GM13977 (cell line): Measurements from ENCODE around the gene SLC4A7.
A peak's percentile ranks its signal among the peaks of the same experiment; 100 is the strongest.

Source experiments
- DNase-seq: peaks from one replicate; pipeline ENCODE4 v3.0.0; 2012; ENCODE audit warnings: low spot score
- in situ Hi-C: fragments of 300-500 bp; cut with MboI; formaldehyde crosslinking; loops from one replicate; pipeline ENCODE4 v1.12.0; 2022; ENCODE audit warnings: low sequenced_read_pairs, low pct_unique_long_range_greater_than_20kb, mixed read lengths, inconsistent platforms; ENCODE audit not compliant: unreplicated experiment
- TF ChIP-seq, protein P1 (sequence below): IDR thresholded peaks from 2 replicates; pipeline ENCODE4 v1.5.1; 2012; ENCODE audit warnings: mild to moderate bottlenecking, control low read depth; ENCODE audit not compliant: insufficient read depth; ENCODE audit errors: extremely low read depth, missing control alignments

SLC4A7 gene

DNA sequence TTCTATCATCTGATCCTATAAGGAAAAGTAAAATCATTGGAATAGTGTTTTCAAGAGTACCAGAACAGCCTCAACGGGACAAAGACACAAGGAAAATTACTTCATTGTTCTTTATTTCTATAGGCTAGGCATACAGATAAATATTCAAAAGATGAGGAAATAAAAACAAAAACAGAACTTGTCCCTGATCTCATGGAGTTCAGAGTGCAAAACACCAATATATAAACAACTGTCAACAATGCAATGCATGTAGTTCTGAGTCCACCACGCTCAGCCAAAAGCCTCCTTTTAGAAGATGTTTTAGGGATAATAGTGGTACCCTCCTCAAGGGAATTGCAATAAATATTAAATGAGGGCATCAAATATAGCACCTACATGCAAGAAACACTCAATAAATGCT lies 4.6 kb upstream of the SLC4A7 start:
- TF ChIP-seq, protein P1, sequence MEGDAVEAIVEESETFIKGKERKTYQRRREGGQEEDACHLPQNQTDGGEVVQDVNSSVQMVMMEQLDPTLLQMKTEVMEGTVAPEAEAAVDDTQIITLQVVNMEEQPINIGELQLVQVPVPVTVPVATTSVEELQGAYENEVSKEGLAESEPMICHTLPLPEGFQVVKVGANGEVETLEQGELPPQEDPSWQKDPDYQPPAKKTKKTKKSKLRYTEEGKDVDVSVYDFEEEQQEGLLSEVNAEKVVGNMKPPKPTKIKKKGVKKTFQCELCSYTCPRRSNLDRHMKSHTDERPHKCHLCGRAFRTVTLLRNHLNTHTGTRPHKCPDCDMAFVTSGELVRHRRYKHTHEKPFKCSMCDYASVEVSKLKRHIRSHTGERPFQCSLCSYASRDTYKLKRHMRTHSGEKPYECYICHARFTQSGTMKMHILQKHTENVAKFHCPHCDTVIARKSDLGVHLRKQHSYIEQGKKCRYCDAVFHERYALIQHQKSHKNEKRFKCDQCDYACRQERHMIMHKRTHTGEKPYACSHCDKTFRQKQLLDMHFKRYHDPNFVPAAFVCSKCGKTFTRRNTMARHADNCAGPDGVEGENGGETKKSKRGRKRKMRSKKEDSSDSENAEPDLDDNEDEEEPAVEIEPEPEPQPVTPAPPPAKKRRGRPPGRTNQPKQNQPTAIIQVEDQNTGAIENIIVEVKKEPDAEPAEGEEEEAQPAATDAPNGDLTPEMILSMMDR = no peak
- in situ Hi-C loops = no loop called here

DNA sequence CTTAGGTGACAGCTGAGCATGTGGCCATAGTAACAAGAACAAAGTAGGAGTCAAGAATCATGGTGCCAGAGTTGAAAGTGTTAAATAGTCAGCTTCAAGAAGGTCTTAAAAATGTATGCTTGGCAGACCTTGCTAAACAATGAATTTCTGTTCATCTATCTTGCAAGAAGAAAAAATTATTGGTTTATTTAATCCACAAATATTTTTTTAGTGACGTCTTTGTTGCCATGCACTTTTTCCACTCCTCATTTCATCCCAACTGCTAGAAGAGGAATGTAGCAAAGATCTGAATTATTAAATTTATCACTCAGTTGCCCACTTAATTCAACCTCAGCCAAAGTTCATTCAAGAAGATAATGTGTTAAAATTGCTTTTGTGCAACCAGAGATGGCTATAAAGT lies 3.2 kb upstream of the SLC4A7 start:
- TF ChIP-seq, protein P1 = no peak
- no peak for DNase-seq
- in situ Hi-C loops = no loop called here

More for the DNA sequence above, 4.6 kb upstream of the SLC4A7 start:
- no peak for DNase-seq

DNA sequence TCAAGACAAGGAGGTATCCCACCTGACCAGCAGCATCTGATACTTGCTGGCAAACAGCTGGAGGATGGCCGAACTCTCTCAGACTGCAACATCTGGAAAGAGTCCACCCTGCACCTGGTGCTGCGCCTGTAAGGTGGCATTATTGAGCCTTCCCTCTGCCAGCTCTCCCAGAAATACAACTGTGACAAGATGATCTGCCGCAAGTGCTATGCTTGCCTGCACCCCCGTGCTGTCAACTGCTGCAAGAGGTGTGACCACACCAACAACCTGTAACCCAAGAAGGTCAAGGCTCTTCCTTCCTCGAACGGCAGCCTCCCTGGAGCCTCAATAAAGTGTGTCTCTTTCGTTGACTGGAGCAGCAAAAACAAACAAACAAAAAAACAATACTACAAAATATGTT lies 2.2 kb upstream of the SLC4A7 start:
- TF ChIP-seq, protein P1 = no peak
- in situ Hi-C loops = no loop called here
- DNase-seq = no peak

DNA sequence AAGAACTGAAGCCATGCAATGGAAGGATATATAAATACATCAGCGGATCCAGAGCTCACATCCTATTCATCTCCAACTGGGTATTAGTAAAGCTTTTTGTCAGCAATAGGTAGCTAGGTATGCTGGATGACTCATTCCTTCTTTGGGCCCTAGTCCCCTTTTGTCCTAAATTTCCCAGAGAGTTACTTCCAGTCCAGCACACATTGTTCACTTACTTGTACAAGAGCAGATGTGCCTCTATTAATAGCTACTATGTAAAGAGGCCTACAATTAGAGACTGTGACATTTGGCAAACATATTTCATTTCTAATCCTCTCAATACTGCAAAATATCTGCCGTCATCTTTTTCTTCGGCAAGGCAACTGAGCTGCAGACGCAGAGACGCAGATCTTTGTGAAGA lies 1.7 kb upstream of the SLC4A7 start:
- in situ Hi-C loops = no loop called here
- DNase-seq = no peak
- TF ChIP-seq, protein P1 = no peak

DNA sequence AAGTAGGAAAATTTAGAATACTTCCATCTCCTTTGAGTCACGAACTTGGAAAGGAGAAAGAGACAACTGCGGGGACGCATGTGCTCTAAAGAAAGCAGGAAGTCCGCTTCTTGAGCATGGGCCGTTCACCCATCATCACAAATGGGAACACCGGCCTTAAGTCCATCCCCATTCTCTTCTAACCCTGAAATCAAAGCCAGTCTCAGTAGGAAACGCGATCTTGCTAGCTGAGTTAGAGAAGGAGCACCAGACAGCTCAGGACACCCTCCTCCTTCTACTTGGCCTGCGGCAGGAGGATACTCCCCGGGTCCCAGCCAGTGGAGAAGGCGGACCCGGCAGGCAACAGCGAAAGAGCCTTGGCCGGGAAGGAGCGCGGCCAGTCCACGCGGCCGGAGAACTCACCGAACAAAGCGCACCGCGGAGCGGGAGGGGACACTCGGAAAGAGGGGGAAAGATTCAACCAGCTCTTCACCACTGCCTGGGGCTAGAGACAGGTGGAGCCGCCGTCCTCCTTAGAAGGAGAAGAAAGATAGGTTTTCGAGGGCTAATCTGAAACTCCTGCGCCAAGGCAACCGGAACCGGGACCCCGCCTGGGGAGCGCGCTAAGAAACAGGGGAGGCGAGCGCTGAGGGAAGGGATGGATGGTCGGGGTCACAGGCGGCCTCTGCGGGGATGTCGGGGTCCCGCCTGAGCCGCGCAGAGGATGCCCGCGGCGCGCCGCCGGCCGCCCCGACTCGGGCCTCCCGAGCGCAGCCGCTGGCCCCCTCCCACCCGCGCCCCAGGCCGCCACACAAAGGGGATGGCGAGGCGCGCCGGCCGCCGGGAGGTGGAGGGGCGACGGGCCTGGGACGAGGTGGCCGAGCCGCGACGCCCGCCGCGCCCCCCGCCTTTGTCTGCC lies 818 bp downstream of the SLC4A7 start:
- TF ChIP-seq, protein P1 = no peak
- peak; percentile 50 for DNase-seq
- in situ Hi-C loops = no loop called here

DNA sequence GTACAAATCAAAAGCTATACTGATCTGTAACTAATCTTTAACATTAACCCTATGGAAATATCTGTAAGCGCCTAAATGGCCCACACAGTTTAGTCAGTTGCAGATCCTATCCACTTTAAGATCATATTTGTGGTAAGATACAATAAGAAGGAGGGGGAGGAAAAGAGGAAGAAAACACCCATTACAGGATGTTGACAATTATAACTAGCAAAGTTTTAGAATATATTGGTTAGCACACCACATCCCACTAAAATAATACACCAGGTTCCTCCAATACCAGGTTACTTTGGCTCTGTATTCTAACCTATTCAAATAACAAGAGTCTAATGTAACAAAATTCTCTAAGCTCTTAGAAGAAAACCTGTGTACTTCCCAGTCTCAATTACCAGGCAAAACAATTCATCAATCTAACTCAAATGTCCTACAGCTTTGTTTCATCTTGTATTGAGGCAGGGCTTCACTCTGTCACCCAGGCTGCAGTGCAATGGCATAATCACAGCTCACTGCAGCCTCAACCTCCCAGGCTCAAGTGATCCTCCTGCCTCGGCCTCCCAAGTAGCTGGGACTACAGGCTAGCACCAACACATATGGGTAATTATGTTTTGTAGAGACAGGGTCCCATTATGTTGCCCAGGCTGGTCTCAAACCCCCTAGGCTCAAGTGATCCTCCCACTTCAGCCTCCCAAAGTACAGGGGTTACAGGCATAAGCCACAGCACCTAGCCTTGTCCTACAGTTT lies 4.2 kb downstream of the SLC4A7 start:
- in situ Hi-C loops = loop anchor here (10.0 kb wide), 1 partner anchor 125 kb away; no protein-coding TSS in a partner anchor
- TF ChIP-seq, protein P1 = no peak
- DNase-seq = no peak
